ENCODE data around the gene ANKFY1. TPM values are rescaled to one million over a fixed set of nuclear protein-coding genes. Genes with fewer than 3 reads are reported as not detected.

The ANKFY1 gene
- total and polyA plus RNA-seq, 2 experiments from 2014 or later: 18.6 to 32.8 TPM

DNA sequence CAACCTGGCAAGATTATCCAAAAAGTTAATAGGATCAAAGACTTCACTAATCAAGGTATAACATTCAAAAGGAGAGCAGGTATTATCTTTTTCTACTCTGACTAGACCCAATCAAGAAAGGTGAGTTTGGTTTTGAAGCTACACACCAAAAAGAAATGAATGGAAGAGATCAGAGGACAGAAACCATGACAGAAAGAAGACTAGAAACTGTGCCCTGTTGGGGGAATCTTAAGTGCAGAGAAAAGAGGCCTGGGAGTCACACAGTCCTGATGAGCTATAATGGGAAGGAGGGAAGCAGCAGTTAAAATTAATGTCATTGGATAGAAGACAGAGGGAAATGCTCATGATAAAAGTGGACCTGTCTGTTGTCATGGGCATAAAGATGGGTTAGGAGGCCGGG, 138.2 kb downstream of the ANKFY1 start:
- peaks cover 21% of the 10 kb centered on the region for H4K20me1 ChIP-seq (ENCODE audit: insufficient read depth, poor library complexity, severe bottlenecking)
- H3K79me2 ChIP-seq: peaks cover 57% of the 10 kb centered on the region
- H2AFZ ChIP-seq: no peak overlapping the region
- no peaks in the 10 kb centered on the region for H3K4me1 ChIP-seq (ENCODE audit: insufficient read depth)
- no peaks in the 10 kb centered on the region for H3K9me3 ChIP-seq (ENCODE audit: low read depth)
- H3K27ac ChIP-seq: no peak overlapping the region
- H3K36me3 ChIP-seq (replicated peaks; ENCODE audit: insufficient read depth, low read depth): no peaks in the 10 kb centered on the region
- no peak overlapping the region for H3K4me2 ChIP-seq
- no peak overlapping the region for H3K4me3 ChIP-seq
- no peaks in the 10 kb centered on the region for H3K27me3 ChIP-seq
- no peaks in the 10 kb centered on the region for H3K9me2 ChIP-seq (replicated peaks; ENCODE audit: insufficient read depth)
- TF ChIP-seq, protein P1, sequence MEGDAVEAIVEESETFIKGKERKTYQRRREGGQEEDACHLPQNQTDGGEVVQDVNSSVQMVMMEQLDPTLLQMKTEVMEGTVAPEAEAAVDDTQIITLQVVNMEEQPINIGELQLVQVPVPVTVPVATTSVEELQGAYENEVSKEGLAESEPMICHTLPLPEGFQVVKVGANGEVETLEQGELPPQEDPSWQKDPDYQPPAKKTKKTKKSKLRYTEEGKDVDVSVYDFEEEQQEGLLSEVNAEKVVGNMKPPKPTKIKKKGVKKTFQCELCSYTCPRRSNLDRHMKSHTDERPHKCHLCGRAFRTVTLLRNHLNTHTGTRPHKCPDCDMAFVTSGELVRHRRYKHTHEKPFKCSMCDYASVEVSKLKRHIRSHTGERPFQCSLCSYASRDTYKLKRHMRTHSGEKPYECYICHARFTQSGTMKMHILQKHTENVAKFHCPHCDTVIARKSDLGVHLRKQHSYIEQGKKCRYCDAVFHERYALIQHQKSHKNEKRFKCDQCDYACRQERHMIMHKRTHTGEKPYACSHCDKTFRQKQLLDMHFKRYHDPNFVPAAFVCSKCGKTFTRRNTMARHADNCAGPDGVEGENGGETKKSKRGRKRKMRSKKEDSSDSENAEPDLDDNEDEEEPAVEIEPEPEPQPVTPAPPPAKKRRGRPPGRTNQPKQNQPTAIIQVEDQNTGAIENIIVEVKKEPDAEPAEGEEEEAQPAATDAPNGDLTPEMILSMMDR (IDR thresholded peaks at IDR 0.05; ENCODE audit: poor library complexity): no peak
- TF ChIP-seq EZH2 (IDR thresholded peaks at IDR 0.05; ENCODE audit: borderline replicate concordance) (no peak), EZH2phosphoT487 (IDR thresholded peaks at IDR 0.05; ENCODE audit: low read depth, severe bottlenecking, unreplicated experiment) (no peak)
- no peak for DNase-seq (ENCODE audit: low spot score)
- WGBS (ENCODE audit: low lambda C conversion rate, missing lambda C conversion rate): 100% methylated on average over 1 of the region's 1 CpG

DNA sequence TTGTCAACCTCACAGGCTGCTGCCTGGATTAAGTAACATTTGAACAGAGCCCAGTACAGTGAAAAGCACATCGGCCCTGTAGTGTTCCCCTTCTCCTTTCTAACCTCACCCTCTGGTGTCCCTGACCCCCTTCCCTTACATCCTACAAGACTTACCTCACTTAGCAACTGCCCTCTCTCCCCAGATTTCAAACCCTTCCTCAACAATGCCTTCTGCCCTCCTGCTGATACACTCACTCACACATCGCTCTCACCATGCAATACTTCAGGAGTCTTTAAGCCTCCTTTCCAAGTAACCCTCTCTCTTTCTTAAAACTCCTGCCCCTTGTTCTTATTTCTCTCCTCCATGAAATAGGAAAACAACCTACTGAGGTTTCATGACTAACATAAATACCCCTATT, 138.8 kb downstream of the ANKFY1 start:
- Histone ChIP-seq H4K20me1 (ENCODE audit: insufficient read depth, poor library complexity, severe bottlenecking) (peaks cover 21% of the 10 kb centered on the region), H3K9me3 (ENCODE audit: low read depth) (no peaks in the 10 kb centered on the region), H3K4me1 (ENCODE audit: insufficient read depth) (no peaks in the 10 kb centered on the region), H3K4me2 (no peak overlapping the region), H3K9me2 (replicated peaks; ENCODE audit: insufficient read depth) (no peaks in the 10 kb centered on the region), H3K36me3 (replicated peaks; ENCODE audit: insufficient read depth, low read depth) (no peaks in the 10 kb centered on the region), H3K79me2 (peaks cover 51% of the 10 kb centered on the region), H3K27me3 (no peaks in the 10 kb centered on the region), H3K27ac (no peak overlapping the region), H3K4me3 (no peak overlapping the region), H2AFZ (no peak overlapping the region)
- DNase-seq (ENCODE audit: low spot score): no peak
- TF ChIP-seq EZH2 (IDR thresholded peaks at IDR 0.05; ENCODE audit: borderline replicate concordance) (no peak), EZH2phosphoT487 (IDR thresholded peaks at IDR 0.05; ENCODE audit: low read depth, severe bottlenecking, unreplicated experiment) (no peak)
- TF ChIP-seq, protein P1 (IDR thresholded peaks at IDR 0.05; ENCODE audit: poor library complexity): no peak
- 94% methylated on average over 2 of the region's 2 CpGs for WGBS (ENCODE audit: low lambda C conversion rate, missing lambda C conversion rate)

DNA sequence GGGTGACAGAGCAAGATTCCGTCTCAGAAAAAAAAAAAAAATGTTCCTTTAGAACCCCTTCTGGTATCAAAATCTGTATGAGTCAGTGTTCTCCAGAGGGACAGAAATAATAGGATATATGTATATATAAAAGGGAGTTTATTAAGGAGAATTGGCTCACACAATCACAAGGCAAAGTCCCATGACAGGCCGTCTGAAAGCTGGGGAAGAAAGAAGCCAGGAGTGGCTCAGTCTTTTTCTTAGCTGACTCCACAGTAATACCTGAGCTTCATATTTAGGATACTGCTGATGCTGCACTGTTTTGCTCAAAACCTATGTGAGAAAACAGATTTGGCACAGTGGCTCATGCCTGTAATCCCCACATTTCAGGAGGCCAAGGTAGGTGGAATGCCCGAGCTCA, 143.4 kb downstream of the ANKFY1 start:
- H3K4me1 ChIP-seq (ENCODE audit: insufficient read depth): no peaks in the 10 kb centered on the region
- H3K9me2 ChIP-seq (replicated peaks; ENCODE audit: insufficient read depth): no peaks in the 10 kb centered on the region
- DNase-seq (ENCODE audit: low spot score): no peak
- H3K79me2 ChIP-seq: peaks cover 8% of the 10 kb centered on the region
- H2AFZ ChIP-seq: no peak overlapping the region
- H3K27me3 ChIP-seq: no peaks in the 10 kb centered on the region
- H4K20me1 ChIP-seq (ENCODE audit: insufficient read depth, poor library complexity, severe bottlenecking): peaks cover 7% of the 10 kb centered on the region
- no peaks in the 10 kb centered on the region for H3K36me3 ChIP-seq (replicated peaks; ENCODE audit: insufficient read depth, low read depth)
- no peaks in the 10 kb centered on the region for H3K9me3 ChIP-seq (ENCODE audit: low read depth)
- no peak overlapping the region for H3K4me3 ChIP-seq
- 95% methylated on average over 3 of the region's 3 CpGs for WGBS (ENCODE audit: low lambda C conversion rate, missing lambda C conversion rate)
- H3K4me2 ChIP-seq: no peak overlapping the region
- TF ChIP-seq EZH2phosphoT487 (IDR thresholded peaks at IDR 0.05; ENCODE audit: low read depth, severe bottlenecking, unreplicated experiment): no peak
- TF ChIP-seq EZH2 (IDR thresholded peaks at IDR 0.05; ENCODE audit: borderline replicate concordance): no peak
- TF ChIP-seq, protein P1 (IDR thresholded peaks at IDR 0.05; ENCODE audit: poor library complexity): no peak
- H3K27ac ChIP-seq: no peak overlapping the region

DNA sequence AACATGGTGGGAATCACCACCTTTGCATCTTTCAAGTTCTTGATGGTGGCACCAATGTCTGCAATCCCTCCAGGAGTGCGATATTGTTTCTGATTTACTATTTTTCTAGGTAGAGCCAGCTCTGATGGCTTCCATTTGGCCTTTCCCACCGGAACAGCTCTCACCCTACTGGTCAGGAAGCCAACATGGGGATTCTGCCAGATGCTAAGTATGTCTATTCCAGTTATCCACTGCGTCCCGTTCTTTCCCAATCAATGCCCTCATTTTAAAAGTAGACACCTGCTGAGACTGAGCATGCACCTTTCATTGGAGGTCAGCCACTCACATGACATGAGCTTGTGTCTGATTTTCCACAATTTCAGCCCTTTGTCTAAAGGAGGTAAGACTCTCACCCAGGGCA, 144.5 kb downstream of the ANKFY1 start:
- H3K9me3 ChIP-seq (ENCODE audit: low read depth): no peaks in the 10 kb centered on the region
- no peak overlapping the region for H3K4me2 ChIP-seq
- H3K4me3 ChIP-seq: no peak overlapping the region
- no peak overlapping the region for H2AFZ ChIP-seq
- H3K27me3 ChIP-seq: no peaks in the 10 kb centered on the region
- H3K36me3 ChIP-seq (replicated peaks; ENCODE audit: insufficient read depth, low read depth): no peaks in the 10 kb centered on the region
- H4K20me1 ChIP-seq (ENCODE audit: insufficient read depth, poor library complexity, severe bottlenecking): no peaks in the 10 kb centered on the region
- WGBS (ENCODE audit: low lambda C conversion rate, missing lambda C conversion rate): 71% methylated on average over 4 of the region's 4 CpGs
- no peaks in the 10 kb centered on the region for H3K9me2 ChIP-seq (replicated peaks; ENCODE audit: insufficient read depth)
- H3K27ac ChIP-seq: no peak overlapping the region
- DNase-seq (ENCODE audit: low spot score): no peak
- no peaks in the 10 kb centered on the region for H3K4me1 ChIP-seq (ENCODE audit: insufficient read depth)
- TF ChIP-seq EZH2 (IDR thresholded peaks at IDR 0.05; ENCODE audit: borderline replicate concordance) (no peak), EZH2phosphoT487 (IDR thresholded peaks at IDR 0.05; ENCODE audit: low read depth, severe bottlenecking, unreplicated experiment) (no peak)
- TF ChIP-seq, protein P1 (IDR thresholded peaks at IDR 0.05; ENCODE audit: poor library complexity): no peak
- no peaks in the 10 kb centered on the region for H3K79me2 ChIP-seq

Measured in hepatocyte (in vitro differentiated cells).